Adrenal gland (tissue), 12 donors: Measurements from ENCODE around the gene BCL2L1. TPM values are rescaled to one million over a fixed set of nuclear protein-coding genes. Genes with fewer than 3 reads are reported as not detected.

ENCODE experiments used
- DNase-seq, 7 donors: peaks; one replicate each; pipeline ENCODE4 v3.0.0-alpha.2; 2019 to 2020
- H3K27ac ChIP-seq, 5 donors: fragments of 200-600 bp; sonication (generic) in 4 of 5; 1 replicate in 3 of 5; 2 replicates in 2 of 5; pipeline versions ENCODE4 v1.5.1 to v1.8.0; 2016 to 2020; ENCODE audit warnings: mild to moderate bottlenecking in 1 of 5
- H3K27me3 ChIP-seq: fragments of 200-600 bp; 2 replicates; pipeline ENCODE4 v1.8.0; 2021
- H3K36me3 ChIP-seq, 2 donors: fragments of 200-600 bp; replicated peaks in 1 of 2; 1 replicate in 1 of 2; 2 replicates in 1 of 2; pipeline versions ENCODE4 v1.5.1 to v1.8.0; 2018 to 2022
- H3K4me1 ChIP-seq, 2 donors: fragments of 200-600 bp; replicated peaks in 1 of 2; 1 replicate in 1 of 2; 2 replicates in 1 of 2; pipeline versions ENCODE4 v1.5.1 to v1.8.0; 2018 to 2021
- H3K4me3 ChIP-seq, 4 donors: fragments of 200-600 bp; sonication (generic) in 3 of 4; one replicate each; pipeline ENCODE4 v1.5.1; 2016 to 2018
- H3K9me3 ChIP-seq, 3 donors: fragments of 200-600 bp; sonication (generic) in 1 of 3; replicated peaks in 1 of 3; 1 replicate in 2 of 3; 2 replicates in 1 of 3; pipeline versions ENCODE4 v1.5.1 to v1.8.0; 2016 to 2021
- CTCF ChIP-seq, 6 experiments: fragments of 450-650 bp in 4 of 6; fragments of 200-600 bp in 2 of 6; sonication (generic) in 1 of 6; IDR thresholded peaks; 1 replicate in 5 of 6; 2 replicates in 1 of 6; pipeline versions ENCODE4 v1.5.1 to v1.8.0; 2016 to 2021; ENCODE audit warnings: antibody characterized with exemption in 6 of 6, mild to moderate bottlenecking in 2 of 6, moderate library complexity in 1 of 6
- POLR2A ChIP-seq, 2 donors: fragments of 450-650 bp; IDR thresholded peaks; one replicate each; pipeline ENCODE4 v1.6.1; 2017; ENCODE audit warnings: antibody characterized with exemption in 2 of 2, mild to moderate bottlenecking in 2 of 2, moderate library complexity in 1 of 2
- WGBS, 4 donors: extraction: QIAGEN DNeasy Blood & Tissue Kit in 2 of 4; methylation state at CpG; one replicate each; pipeline versions ENCODE4 v1.1.5 to v1.1.7; 2013 to 2017; 5-methylcytosine and 5-hydroxymethylcytosine counted together
- intact Hi-C, 2 donors: fragments of 100-400 bp; cut with DNase I; formaldehyde crosslinking; loops; one replicate each; pipeline versions ENCODE4 v1.14.1 to v1.15.0; 2022 to 2023
- polyA plus RNA-seq, 3 donors: library from polyadenylated mRNA; stranded (reverse); fragments of 200-250 nt in 2 of 3; fragments of 350-450 nt in 1 of 3; fragmentation: Illumina TruSeq in 1 of 3; extraction: RNeasy Lipid Tissue Mini Kit (QIAGEN cat#74804) in 1 of 3; gene quantifications; one replicate each; pipeline ENCODE4 v1.2.3, GENCODE V29; 2013 to 2014
- total RNA-seq, 9 donors: library from RNA; depleted of rRNA in 4 of 9; stranded (reverse); fragments of >200 nt in 4 of 9; fragments of 120-200 nt in 1 of 9; fragmentation: NEBNext Ultra II Directional in 1 of 9; extraction: Animal tissue kit (Norgen Biotek cat#: 25700) in 1 of 9; gene quantifications; one replicate each; pipeline versions ENCODE4 v1.1.0 to v1.2.4, GENCODE V29; 2013 to 2023
- donor health status: healthy with polysubstance abuse.
- donor health status: Bipolar disorder and iron deficiency.
- donor health status: DM: yes; HTN: yes; CAD: no.
- donor health status: DM: no; HTN: no; CAD: no.
- donor health status: DM: no; HTN: no; CAD: no.
- donor health status: DM: yes; HTN: yes; CAD: no.

Gene BCL2L1
- total and polyA plus RNA-seq, 12 donors: 40.2 to 143 (median 64.4) TPM

GRCh38 chr20:31677553-31678260 lies 45.0 kb downstream of the BCL2L1 start:
- no peak for DNase-seq
- H3K27me3 ChIP-seq: no peaks in the 10 kb centered on the region
- TF ChIP-seq POLR2A (IDR thresholded peaks at IDR 0.05) (no peak), CTCF (IDR thresholded peaks at IDR 0.05) (no peak)
- no peaks in the 10 kb centered on the region for H3K36me3 ChIP-seq
- H3K4me1 ChIP-seq: peaks cover 50 to 92% of the 10 kb centered on the region in 2 donors
- H3K4me3 ChIP-seq: no peak overlapping the region
- 88 to 95% (median 92%) methylated on average over 2 of the region's 2 CpGs for WGBS, 4 donors
- no peaks in the 10 kb centered on the region for H3K9me3 ChIP-seq
- H3K27ac ChIP-seq: peak overlapping the region in 4 of 5 donors; percentile 7 to 85 (median 68)
- intact Hi-C loops: no loop called here

- Histone ChIP-seq H3K27ac (peak overlapping the region in 4 of 5 donors; percentile 72 to 94 (median 86)), H3K4me3 (no peak overlapping the region), H3K9me3 (no peaks in the 10 kb centered on the region), H3K4me1 (peaks cover 50 to 88% of the 10 kb centered on the region in 2 donors), H3K27me3 (no peaks in the 10 kb centered on the region), H3K36me3 (no peaks in the 10 kb centered on the region)
- intact Hi-C loops: no loop called here
- 88 to 91% (median 89%) methylated on average over 7 of the region's 7 CpGs for WGBS, 4 donors
- TF ChIP-seq POLR2A (IDR thresholded peaks at IDR 0.05): no peak
- TF ChIP-seq CTCF (IDR thresholded peaks at IDR 0.05): no peak
- DNase-seq: no peak
Measured at GRCh38 chr20:31676609-31676989, 46.1 kb downstream of the BCL2L1 start.

- Histone ChIP-seq H3K27me3 (no peaks in the 10 kb centered on the region), H3K9me3 (no peaks in the 10 kb centered on the region), H3K4me1 (peaks cover 51 to 88% of the 10 kb centered on the region in 2 donors), H3K36me3 (no peaks in the 10 kb centered on the region), H3K4me3 (peak overlapping the region in 1 of 4 donors; percentile 49), H3K27ac (peak overlapping the region; percentile 22 to 94 (median 85))
- 54 to 58% (median 54%) methylated on average over 11 of the region's 11 CpGs for WGBS, 4 donors
- TF ChIP-seq POLR2A (IDR thresholded peaks at IDR 0.05): no peak
- no peak for TF ChIP-seq CTCF (IDR thresholded peaks at IDR 0.05)
- peak in 3 of 7 donors; percentile 39 to 69 (median 46) for DNase-seq
- intact Hi-C loops: no loop called here
Measured at GRCh38 chr20:31675828-31676608, 46.6 kb downstream of the BCL2L1 start.
